Renal cortex interstitium (tissue), 11 donors: Measurements from ENCODE around the gene RFX7. TPM values are rescaled to one million over a fixed set of nuclear protein-coding genes. Genes with fewer than 3 reads are reported as not detected.
"Not testable (repeated sequence)": the region's sequence is repeated elsewhere in the genome, so short reads cannot be mapped to it uniquely, and the experiment has no call there.

Experiments
- DNase-seq, 11 donors: peaks; one replicate each; pipeline ENCODE4 v3.0.0-alpha.2; 2013; ENCODE audit warnings: low read depth in 9 of 11, low spot score in 4 of 11; ENCODE audit errors: extremely low read depth in 1 of 11
- polyA plus RNA-seq, 3 donors: library from polyadenylated mRNA; unstranded; fragments of 120-200 nt; gene quantifications; one replicate each; pipeline ENCODE4 v1.2.1, GENCODE V29; 2013; ENCODE audit not compliant: insufficient read length in 3 of 3

Gene RFX7
- polyA plus RNA-seq, 3 donors: 22.5 to 24.8 (median 22.7) TPM

DNA sequence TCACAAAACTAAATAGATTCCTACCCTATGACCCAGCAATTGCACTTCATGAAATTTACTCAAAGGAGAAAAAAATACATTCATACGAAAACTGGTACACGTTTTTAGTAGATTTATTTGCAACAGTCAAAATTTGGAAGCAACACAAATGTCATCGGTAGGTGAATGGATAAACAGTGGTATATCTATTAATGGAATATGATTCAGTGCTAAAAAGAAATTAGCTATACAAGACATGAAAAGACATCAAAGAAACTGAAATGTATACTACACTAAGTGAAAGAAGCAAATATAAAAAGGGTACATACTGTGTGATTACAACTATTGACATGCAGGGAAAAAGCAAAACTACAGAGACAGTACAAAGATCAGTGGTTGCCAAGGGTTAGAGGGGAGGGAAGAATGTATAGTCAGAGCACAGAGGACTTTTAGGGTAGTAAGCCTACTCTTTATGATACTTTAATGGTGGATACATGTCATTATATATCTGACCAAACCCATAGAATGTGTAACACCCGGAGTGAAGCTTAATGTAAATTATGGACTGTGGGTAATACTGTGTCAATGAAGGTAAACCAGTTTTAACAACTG lies 31.6 kb downstream of the RFX7 start:
- DNase-seq: no peak

DNA sequence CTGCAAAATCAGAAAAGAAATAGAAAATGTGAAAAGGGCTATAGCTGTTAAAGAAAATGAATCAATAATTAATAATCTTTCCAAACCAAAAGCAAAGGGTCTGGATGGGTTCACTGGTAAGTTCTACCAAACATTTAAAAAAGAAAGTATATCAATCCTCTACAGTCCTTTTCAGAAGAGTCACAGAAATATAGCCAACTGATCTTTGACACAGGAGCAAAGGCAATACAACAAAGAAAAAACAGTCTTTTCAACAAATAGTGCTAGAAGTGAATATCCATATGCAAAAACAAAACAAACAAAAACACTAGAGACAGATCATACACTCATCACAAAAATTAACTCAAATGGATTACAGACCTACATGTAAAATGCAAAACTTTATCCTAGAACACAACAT lies 32.6 kb downstream of the RFX7 start:
- no peak for DNase-seq

DNA sequence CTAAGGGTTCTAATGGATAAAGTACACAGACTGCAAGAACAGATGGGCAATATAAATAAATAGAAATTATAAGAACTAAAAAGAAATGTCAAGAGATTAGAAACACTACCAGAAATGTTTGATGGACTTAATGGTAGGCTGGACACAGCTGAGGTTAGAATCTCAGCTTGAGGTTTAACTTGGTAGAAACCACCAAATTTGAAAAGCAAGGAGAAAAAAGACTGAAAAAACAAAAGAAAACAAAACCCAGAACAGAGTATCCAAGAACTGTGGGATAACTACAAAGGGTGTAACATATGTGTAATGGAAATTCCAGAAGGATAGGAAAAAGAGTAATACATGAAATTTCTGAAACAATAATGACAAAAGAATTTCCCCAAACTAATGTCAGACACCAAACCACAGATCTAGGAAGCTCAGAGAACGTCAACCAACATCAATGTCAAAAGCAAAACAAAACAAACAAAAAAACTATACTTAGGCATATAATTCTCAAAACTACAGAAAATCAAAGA lies 35.0 kb downstream of the RFX7 start:
- DNase-seq: no peak

DNA sequence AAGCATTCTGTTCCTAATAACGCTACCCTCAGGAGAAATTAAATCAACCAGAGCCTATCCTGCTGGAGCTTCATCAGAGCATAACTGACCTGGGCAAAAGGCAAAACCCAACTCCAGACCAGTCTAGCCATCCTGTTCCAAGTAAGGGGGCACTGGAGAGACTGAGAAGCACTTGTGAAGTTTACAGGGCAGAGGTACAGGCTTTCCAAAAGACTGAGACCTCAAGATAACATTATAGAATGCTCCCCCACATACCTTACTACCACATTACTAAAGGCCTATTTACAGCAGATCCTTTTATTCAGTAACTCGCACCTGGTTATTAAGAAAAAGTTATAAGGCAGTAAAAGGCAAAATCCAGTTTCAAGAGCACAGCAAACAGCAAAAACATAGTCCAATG lies 35.5 kb downstream of the RFX7 start:
- no peak for DNase-seq

DNA sequence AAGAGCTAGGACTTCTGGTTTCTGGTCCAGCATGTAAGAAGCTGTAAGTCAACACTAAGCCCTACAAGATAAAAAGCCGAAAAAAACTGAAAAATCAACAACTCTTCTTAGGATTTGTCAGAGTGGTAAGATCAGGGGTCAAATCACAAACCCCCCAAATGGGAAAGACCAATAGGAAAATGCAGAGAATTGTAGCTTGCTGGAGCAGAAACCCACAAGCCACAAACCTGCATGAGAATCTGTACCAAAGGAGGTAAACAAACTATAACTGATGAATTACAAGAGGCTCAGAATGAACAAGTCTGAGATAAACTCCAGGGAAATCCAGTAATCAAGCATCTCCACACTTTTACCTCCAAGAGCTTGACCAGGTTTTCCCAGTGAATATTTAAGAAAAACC lies 36.0 kb downstream of the RFX7 start:
- DNase-seq: no peak

DNA sequence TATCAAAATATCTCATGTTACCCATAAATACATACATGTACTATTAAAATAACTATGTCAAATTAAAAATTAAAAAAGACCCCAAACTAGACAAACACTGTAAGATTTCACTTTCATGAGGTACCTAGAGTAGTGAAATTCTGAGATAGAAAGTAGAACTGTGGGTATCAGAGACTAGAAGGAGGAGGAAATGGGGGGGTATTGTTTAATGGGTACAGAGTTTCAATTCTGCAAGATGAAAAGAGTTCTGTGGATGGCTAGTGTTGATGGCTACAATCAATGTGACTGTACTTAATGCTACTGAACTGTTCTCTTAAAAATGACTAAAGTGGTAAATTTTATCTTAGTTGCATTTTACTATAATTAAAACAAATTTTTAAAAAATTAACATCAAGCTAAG lies 36.6 kb downstream of the RFX7 start:
- DNase-seq: no peak

DNA sequence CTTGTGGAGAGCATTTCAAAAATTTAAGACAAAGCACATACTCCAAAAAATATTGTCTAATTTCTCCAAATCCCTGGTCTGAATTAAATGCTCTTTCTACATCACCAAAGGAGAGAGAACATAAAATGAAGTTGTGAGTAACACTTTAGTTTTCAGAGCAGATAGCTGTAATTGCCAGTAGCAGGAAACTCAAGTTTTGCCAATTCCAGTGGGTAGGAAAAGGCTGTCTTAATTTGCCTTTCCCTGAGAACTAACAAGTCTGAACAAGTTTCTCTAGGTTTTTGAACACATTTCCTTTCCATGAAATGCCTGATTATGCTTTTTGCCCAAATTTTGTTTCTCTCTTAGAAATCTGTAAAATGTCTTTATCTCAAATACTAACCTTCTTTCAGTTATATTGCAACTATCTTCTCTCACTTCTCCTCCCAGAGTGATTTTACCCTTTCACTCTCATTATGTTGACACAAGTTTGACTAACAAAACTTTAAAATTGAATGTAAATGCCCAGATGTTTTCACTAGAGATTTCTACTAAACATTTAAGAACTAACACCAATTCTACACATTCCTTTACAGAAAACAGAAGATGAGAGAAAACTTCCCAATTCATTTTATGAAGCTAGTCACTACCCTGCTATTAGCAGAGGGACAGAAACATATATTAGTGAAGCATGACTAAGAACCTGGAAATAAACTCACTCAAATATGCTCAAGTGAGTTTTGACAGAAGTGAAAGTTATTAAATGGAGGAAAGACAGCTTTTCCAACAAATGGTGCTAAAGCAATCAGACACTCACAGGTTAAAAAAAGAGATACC lies 38.4 kb downstream of the RFX7 start:
- DNase-seq: no peak

DNA sequence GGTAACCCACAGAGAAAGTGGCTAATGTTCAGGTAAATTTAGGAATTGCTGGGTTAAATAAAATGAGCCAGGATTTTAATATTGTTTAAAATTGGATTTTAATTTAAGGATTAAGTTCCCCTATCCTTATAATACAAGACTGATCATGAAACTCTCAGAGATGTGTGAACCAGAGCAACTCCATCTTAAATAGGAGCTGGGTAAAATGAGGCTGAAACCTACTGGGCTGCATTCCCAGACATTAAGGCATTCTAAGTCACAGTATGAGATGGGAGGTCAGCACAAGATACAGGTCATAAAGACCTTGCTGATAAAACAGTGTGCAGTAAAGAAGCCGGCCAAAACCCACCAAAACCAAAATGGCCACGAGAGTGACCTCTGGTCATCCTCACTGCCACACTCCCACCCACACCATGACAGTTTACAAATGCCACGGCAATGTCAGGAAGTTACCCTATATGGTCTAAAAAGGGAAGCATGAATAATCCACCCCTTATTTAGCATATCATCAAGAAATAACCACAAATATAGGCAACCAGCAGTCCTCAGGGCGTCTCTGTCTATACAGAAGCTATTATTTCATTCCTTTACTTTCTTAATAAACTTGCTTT lies 40.3 kb downstream of the RFX7 start:
- DNase-seq: not testable (repeated sequence)

DNA sequence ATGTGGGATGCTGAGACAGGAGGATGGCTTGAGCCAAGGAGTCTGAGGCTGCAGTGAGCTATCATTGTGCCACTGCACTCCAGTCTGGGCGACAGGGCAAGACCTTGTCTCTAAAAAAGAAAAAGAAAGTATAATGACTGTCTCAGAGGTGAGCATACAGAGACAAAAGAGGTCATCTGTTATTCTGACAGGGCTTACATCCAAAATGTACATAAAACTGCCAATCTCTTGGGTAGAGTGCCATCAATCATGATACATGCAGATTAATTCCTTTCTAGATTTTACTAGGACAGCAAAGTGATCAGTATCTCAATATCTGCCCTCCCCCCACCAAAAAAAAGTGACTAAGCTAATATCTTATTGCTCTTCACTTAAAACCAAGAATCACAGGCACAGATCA lies 41.0 kb downstream of the RFX7 start:
- no peak for DNase-seq

DNA sequence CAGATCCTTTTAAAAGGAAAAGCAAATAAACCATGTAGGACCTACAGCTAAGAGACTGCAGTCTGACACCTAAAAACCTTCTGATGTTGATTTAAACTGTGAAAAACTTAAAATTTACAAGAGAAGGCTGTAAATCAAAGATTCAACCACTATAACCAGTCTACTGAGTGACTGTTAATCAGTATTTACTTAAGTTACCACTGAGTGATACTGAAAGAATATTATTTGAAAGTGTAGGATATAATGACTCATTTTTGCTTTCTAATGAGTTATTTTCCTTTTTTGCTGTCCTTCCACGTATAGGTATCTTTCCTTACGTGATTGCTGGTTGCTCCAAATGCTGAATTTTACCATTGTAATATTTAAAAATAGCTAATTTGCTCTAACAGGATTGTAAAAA lies 44.6 kb downstream of the RFX7 start:
- DNase-seq: no peak

DNA sequence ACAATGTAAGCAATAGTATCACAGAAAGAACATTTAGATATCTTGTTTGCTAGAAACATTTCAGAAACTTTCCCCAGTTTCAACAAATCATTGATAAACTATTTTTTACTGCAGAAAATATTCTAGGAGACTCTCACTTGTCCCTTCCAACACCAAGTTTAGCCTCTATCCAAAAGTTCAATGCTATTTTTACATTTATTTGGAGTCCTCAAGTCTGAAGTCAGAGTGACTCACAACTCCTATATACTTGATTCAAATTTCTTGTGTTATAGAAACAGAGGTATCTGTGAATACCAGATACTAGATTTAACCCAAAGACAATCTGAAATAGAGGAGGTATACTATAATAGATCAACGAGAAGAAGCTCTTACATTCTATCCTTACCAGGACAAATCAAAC lies 49.6 kb downstream of the RFX7 start:
- no peak for DNase-seq

DNA sequence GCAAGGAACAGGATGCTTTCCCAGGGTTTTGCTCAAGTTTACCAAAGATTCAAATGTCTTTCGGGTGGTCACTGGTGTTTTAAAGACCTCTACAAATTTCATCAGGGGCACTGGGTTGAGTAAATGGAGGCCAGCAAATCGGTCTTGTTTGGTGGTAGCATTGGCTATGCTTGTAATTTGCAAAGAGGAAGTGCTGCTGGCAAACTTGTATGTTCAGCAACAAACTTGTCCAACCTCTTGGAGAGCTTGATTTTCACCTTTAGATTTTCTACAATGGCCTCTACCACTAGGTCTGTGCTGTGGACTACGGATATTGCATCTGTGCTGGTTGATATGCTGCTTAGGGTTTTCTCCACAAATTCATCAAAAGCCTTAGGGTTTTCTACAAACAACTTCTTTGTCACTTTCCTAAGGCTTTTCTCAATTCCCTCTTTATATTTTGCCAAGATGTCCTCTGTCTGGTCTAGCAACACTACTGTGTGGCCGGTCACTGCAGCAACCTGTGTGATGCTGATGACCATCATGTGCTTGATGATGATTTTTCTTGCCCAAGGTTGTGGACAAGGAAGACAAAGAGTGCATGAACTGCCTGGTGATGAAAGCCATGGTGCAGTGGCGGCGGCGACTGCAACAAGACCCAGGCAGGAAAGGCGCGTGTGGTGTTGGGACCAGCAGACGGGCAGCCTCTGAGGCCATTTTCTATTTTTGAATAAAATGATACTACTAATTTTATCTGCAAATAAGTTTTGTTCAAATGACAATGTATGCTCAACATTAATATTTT lies 50.8 kb downstream of the RFX7 start:
- no peak for DNase-seq

DNA sequence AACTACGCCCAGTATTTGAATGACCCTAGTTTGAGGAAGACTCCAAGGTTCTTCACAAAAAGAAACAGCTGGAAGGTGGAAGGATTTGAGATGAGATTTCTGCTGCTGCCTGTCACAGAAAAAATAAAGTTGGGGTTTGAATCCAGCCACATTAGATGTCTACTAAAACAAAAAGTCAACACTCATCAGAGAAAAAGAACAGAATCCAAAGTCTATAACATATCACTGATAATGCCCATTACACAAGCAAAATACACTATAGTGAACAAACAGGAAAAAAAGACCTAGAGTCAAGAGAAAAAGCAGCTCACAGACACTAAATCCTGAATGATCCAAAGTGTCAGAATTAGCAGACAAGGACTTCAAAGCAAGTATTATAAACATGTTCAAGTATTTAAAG lies 56.0 kb downstream of the RFX7 start:
- DNase-seq: no peak

DNA sequence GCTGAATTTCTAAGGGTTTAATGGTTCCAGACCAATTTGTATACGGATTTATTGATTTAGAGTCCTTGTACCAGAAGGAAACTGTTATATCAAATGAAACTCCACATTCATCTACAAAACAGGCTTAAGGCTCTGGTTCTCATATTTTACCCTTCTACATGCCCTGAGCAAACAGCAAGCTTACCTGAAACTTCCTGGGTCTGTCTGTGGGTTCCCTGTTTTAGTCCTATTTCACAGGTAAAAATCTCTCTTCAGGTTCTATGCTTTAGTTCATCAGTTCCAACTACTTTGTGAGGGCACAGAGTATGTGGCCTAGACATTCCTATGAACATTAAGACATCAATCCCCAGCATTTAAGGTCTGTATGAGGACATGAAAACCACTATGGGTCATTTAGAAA lies 57.7 kb downstream of the RFX7 start:
- DNase-seq: no peak

DNA sequence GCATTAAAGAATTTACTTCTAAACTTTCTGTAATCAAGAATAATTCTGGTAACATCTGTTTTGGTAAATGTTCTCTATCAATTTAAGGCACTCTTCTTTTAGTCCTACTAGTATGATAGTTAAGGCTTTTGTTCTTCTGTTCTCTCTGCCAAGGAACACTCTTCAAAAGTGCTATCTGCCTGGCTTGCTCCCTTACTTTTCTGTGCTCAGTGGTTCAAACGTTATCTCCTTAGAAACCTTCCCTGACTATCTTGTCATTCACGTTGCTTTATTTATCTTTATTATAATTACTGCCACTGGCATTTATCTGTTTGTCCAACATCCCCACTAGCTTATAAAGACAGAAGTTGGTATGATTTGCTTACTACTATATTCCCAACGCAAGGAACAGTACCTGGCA lies 59.2 kb downstream of the RFX7 start:
- no peak for DNase-seq

DNA sequence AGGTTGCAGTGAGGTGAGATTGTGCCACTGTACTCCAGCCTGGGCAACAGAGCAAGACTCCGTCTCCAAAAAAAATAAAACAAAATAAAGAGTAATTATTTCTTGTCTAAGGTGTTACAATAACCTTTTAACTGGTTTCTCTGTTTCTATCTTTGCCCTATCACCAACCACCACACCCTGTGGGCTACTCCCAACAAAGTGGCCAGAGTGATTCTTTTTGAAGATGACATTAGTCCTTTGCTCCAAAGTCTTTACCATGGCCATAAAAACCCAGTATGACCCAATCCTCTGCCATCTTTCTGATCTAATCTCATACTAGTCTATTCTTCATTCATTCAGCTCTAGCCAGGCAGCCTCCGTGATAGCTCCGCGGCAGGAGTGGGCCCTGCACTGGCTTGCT lies 62.8 kb downstream of the RFX7 start:
- DNase-seq: no peak

DNA sequence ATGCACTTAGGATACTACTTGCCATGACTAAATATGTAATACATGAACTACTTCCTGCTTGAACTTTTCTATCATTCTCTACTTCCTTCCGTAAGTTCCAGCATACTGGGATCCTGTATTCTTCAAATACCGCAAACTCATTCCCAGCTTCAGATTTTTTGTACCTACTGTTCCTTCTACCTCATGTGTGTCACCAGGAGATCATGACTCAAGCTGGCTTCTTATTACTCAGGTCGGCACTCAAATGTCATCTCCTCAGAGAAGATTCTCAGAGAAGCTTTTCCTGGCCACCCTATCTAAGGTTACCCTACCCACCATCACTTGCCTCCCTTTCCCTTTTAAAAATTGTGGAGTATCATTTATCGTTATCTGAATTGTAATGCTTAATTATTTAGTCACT lies 66.7 kb downstream of the RFX7 start:
- no peak for DNase-seq

DNA sequence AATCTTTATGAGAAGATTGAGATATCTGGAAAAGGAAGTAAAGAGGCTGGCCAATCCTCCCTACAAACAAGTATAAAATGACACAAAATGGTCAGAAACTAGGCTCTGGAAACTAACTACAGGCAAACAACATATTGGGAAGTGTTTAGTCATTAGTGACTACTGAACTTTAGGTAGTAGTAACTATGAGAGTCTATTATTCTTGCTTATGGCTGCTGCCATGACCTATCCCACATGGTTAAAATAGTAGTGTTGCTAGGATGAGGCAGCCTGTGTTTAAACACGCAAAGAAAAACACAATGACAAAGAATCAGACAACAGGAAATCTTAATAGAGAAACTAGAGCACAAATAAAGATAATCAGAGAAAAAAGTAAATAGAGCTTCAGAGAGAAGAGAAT lies 67.9 kb downstream of the RFX7 start:
- DNase-seq: no peak

DNA sequence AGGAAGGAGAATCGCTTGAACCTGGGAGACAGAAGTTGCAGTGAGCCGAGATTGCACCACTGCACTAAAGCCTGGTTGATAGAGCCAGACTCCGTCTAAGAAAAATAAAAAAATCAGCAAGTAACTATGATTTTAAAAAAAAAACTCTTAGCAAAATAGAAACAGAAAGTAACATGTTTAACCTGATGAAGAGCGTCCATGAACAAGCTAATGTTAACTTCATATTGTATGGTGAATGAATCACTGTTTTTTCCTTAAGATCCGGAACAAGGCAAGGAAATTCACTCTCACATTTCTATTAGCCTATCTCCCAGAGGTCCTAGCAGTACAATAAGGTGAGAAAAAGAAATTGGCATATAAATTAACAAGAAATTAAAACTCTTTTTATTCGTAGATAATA lies 69.0 kb downstream of the RFX7 start:
- no peak for DNase-seq

DNA sequence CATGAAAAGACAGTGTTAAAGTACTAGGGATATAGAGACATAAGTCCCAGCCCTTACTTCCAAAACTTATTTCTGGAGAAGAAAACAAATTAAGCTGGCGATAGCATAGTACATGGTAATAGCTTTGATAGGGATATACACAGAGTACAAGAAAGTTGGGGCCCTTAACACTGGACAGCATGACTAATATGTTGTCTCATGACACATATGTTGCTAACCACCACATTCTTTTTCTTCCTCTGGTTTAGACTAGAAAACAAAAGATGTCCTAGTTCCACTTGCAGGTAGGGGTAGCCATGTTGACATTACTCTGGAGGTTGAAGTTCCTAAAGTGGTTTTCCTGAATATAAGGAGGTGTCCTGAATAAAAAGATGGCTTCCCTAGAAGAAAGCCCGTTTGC lies 75.3 kb downstream of the RFX7 start:
- DNase-seq: no peak
